Left cardiac atrium (tissue), 4 donors: ENCODE results near the gene ME1. TPM values are rescaled to one million over a fixed set of nuclear protein-coding genes. Genes with fewer than 3 reads are reported as not detected.

Experiments used
- ATAC-seq, 2 donors: fragments of 200-7000 bp; cut with Tn5 transposase; one replicate each; pipeline ENCODE4 v1.9.1; 2020; ENCODE audit warnings: mild to moderate bottlenecking in 2 of 2, moderate library complexity in 2 of 2
- DNase-seq: peaks from one replicate; pipeline ENCODE4 v3.0.0-alpha.2; 2020
- intact Hi-C, 2 donors: fragments of 100-400 bp; cut with DNase I; formaldehyde crosslinking; loops; one replicate each; pipeline versions ENCODE4 v1.14.1 to v1.15.1; 2022 to 2023
- total RNA-seq, 2 donors: library from RNA; stranded (reverse); fragmentation: NEBNext Ultra II Directional; extraction: Animal tissue kit (Norgen Biotek cat#: 25700); gene quantifications; one replicate each; pipeline ENCODE4 v1.2.1, GENCODE V29; 2021
- donor health status: DM: no; HTN: yes; CAD: no.
- donor health status: DM: no; HTN: yes; CAD: no; lungs with severe emphysema.
- donor health status: DM: yes; HTN: yes; CAD: no.
- donor health status: Dilated cardiomyopathy.

Gene ME1
- total RNA-seq, 2 donors from 2014 or later, result 23.4 to 34.8 TPM

DNA sequence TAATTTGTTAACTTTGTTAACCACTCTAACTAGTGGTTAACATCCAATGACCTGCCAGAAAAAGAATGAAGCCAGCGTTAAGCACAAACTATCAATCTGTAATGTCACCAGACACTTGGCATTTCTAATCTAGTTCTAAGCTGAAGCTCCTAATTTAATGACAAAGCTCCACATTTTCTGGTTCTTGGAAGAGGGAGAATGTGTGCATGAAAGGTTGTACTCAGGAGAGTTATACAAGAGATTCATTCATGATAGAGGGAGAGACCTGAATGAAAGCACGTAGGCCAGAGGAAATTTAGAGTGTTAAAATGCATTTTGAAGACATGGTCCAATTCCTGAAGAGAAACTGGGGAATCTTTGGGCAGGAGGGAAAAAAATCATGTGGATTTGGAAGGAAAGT lies 8.3 kb upstream of the ME1 start:
- intact Hi-C loops, result no loop called here
- ATAC-seq (no peak), DNase-seq (no peak)

DNA sequence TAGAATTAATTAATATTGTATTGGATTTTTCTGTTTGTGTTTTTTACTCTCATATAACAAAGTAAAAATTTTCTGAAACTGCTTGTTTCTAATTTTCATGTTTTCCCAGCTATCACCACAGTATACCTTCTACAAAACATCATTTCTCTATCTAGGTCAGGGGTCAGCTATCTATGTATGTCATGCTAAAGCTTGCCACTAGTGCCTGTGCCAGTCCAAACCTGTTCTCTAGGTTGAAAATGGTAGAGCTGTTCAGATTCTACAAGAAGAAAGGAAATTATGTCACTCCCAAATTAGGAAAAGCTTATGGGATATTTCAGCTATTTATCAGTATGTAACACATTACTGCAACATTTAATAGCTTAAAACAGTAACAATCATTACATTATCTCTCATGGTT lies 5.8 kb upstream of the ME1 start:
- intact Hi-C loops, result no loop called here
- DNase-seq, result no peak

DNA sequence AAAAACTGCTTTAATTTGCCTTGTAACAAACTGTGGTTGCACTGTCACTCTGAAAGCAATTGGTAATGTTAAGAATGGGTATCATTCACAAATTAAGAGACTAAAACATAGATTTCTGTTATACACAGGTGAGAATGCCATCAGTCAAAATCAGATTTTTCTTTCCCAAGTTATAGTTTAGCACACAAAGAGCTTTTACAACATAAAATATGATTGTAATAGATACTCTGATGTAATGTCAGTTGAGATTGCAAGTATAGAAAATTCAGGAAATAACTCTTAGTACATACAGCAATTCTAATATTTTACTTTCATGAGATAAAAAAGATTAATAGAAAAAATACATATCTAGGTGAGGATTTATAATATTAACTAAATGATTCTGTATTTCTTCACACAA lies 2.3 kb upstream of the ME1 start:
- intact Hi-C loops, result no loop called here
- DNase-seq (no peak), ATAC-seq (no peak)

More for the DNA sequence above, 5.8 kb upstream of the ME1 start:
- ATAC-seq, result no peak

DNA sequence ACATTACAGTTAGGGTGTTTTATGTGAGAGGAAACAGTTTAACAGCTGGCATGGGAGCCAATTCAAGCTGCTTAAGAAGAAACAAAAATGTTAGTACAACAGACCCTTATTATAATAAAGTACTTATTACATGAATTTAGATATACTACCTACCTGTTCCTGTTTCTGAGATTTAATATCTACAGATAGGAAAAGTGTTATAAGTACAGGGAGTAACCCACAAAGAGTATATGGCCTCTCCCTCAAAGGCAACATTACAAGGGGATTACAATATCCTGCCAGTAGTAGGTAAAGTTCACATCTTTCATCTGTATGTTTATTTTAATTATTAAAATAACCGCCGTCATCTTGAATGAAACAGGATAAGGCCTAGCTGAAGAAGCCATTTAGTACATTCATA lies 1.8 kb upstream of the ME1 start:
- DNase-seq, result no peak
- no peak for ATAC-seq
- intact Hi-C loops, result no loop called here

DNA sequence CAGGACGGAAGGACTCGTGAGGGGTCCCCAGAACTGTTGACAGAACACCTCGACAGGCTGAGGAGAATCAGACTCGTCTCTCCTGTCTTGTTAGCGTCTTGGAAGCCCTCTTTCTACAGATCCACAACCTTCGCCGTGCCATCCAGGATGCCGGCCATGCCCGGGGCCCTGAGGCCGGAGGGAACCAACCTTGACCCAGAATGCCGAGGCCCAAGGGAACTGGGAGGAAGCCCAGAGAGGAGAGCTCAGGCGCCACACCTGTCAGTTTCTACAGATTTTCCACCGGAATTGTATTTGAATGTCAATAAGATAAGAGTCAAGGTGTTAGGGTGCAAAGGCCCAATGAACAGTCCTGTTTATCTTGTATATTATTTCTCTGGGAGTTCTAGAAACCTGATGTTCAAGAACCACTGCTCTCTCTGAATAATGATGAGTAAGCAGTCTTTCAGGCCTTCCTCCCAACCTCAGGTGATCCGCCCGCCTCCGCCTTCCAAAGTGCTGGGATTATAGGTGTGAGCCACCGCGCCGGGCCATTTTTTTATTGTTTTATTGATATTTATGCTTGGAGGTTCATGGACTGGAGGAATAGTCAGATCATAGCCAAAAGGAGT lies 799 bp upstream of the ME1 start:
- intact Hi-C loops, result no loop called here
- ATAC-seq (peak in 1 of 2 donors; percentile 3), DNase-seq (no peak)

DNA sequence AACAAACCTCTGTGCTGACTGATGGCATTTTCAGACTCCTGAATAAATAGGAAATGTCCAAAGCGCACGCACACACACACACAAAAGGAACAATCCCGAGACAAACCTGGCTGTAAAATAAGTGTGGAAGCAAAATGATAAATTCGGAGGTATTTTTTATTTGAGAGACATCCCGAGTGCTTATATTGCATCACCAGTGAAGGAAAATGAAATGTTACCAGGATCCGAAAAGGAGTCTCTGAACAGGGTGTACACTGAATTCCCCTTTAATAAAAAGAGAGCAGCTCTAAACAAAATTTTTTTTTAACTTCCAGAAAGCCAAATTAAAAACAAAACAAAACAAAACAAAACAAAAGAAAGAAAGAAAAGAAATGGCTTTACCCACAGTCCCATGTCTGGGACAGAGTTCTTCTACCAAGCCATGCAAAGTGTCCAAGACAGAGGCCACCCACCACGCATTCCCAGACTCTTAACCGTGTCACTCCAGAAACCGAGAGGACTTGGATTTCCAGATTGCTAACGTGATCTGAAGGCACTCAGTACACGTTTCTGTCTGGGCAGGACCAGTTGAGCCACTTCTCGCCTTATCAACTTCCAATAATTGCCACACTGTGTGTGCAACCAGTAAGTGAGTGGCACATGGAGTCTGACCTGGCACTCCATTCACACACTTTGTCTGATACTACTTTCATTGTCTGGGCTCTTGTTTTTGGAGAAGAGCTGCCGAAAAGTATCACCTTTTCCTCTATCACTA lies 817 bp downstream of the ME1 start:
- DNase-seq (no peak), ATAC-seq (peak; percentile 42 to 43)
- intact Hi-C loops, result no loop called here

DNA sequence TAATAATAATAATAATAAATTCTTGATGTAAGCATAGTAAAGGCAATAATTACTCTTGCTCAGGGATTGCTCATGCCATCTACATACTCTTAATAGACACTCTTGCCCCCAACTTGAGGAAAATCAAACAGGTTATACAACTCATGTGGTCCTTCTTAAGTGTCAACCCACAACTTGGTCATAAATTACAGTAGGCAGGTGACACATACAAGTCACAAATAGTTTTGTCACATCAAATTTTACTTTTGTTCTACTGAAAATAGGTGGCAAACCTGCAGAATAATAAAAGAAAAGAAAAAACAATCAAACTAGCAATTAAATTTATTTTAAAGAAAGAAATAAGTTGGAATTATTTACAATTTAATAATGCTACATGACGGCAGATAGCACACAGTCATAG lies 1.6 kb downstream of the ME1 start:
- no peak for ATAC-seq
- DNase-seq, result no peak
- intact Hi-C loops, result no loop called here

DNA sequence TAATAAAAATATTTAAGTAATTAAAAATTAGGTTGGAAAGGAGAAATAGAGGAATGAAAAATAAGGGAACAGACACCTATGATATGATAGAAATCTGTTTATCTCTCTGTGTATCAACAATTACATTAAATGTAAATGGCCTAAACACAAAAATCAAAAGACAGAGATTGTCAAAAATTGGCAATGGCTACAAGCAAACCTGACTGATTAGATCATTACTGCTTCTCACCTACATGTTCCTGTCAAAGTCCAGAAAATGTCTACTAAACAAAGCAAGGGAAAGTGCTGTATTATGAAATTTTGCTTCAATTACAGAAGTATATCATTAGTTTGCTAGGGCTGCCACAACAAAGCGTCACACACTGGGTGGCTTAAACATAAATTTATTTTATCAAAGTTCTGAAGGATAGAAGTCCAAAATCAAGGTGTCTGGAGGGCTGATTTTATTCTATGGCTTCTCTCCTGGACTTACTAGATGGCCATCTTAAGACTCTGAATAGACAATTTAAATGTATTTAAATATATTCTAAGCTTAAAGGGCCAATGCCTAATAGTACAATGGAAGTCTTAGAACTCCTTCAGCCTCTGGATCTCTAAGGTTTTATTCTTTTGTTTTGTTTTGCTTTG lies 6.3 kb downstream of the ME1 start:
- DNase-seq (no peak), ATAC-seq (no peak)
- intact Hi-C loops, result no loop called here

DNA sequence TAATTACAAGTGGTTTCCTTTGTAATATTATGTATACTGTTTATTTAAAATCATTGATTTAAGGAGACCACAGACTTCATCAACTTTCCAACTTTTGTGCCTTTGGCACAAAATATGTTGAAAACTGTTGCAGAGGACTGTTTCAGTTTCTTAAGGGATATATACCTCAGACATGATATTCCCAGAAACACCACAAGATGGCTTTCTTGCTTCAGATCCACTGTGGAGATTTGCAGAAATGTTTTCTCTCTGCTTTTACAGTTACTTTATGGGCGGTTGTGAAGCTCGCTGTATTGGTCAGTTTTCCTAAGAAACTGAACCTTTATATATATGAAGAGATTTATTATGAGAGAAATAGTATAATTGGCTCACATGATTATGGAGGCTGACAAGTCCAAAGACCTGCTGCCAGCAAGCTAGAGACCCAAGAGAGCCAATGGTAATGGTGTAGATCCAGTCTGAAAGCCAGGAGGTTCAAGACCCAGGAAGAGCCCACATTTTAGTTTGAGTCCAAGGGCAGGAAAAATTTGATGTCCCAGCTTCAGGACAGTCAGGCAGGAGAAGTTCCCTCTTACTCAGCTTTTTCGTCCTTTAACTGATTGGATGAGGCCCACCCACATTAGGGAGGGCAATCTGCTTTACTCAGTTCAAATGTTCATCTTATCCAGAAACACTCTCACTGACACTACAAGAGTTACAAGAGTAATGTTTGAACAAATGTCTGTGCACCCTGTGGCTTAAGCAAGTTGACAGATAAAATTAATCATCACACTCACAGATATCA lies 12.8 kb downstream of the ME1 start:
- intact Hi-C loops, result loop anchor here (2.0 to 5.0 kb wide), 2 partner anchors 95 to 99 kb away; partner anchors contain the start of gene PRSS35 (in 1 of the 2)
- ATAC-seq, result peak; percentile 66 to 68
- DNase-seq, result no peak

DNA sequence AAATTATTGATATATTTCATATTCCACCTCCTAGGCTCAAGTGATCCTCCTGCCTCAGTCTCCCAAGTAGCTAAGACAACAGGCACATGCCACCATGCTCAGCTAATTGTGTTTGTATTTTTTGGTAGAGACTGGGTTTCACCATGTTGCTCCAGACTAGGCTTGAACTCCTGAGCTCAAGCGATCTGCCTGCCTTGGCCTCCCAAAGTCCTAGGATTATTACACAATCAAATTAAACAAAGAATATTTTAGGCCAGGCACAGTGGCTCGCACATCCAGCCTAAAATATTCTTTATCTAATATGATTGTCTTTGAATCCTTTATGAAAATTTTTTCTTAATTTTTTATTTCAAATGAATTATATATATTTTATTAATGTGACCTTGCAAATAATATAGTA lies 17.8 kb downstream of the ME1 start:
- intact Hi-C loops, result no loop called here
- ATAC-seq (no peak), DNase-seq (no peak)

DNA sequence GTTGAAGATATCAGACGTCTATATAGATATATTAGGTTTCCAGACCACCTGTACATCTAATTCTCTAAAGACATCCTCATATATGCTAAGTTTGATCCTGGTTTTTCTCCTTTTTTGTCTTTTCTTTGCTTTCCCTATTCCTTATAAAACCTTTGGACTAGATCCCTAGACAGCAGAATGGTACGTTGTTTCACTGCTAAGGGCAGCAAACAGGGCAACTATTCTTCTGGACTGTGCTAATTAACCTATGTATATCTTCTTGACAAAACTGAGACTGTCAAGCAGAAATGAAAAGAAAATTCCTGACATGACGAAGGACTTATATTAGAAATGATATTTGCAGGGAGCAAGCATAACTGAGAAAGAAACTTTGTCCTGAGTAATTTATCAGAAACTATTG lies 19.1 kb downstream of the ME1 start:
- ATAC-seq, result no peak
- no peak for DNase-seq
- intact Hi-C loops, result no loop called here

DNA sequence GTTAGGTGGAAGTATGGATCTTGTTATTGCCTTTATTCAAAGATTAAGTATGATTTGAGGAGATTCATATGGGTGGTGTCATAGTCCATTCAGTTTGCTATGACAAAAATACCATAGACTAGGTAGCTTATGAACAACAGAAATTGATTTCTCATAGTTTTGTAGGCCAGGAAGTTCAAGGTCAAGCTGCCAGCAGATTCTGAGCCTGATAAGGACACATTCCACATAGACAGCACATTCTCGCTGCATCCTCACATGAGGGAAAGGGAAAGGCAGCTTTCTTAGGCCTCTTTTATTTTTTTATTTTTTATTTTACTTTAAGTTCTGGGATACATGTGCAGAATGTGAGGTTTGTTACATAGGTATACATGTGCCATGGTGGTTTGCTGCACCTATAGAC lies 27.7 kb downstream of the ME1 start:
- intact Hi-C loops, result loop anchor here in 1 of 2 donors (10.0 kb wide), 1 partner anchor 168 kb away; no protein-coding TSS in a partner anchor
- DNase-seq (no peak), ATAC-seq (no peak)

DNA sequence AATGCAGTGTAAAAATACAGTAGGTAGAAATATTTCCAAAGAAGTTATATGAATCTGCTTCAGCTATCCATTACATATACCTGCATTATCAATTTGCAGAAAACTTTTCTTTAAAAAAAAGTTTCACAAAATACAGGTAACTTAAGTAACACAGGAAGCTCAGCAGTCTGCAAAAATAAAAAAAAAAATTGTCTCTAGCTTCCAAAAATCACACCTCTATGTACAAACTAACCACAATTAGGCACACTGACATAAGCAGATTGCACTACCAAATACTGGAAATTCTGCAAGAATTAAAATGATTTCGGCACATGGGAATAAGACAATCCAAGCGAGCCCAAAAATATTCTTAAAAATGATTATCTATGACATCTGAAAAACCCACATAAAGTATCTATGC lies 41.2 kb downstream of the ME1 start:
- intact Hi-C loops, result no loop called here
- DNase-seq (no peak), ATAC-seq (no peak)

DNA sequence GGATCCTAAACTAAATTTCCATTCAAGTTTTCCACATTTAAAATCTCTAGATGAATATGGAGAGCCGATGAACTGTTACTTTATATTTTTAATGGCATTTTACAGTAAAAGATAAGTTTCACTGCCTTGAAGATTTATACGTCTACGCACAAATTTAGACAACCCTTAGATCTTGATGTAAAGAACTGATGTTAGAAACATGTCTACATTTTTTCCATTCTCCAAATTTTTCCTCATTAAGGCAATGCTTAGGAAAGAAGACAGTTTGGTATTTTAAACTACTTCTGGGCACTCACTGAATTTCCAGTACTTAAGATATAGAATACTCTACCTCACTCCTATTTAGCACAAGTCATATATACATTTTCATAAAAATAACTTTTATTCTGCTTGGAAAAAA lies 45.4 kb downstream of the ME1 start:
- ATAC-seq, result no peak
- no peak for DNase-seq
- intact Hi-C loops, result no loop called here

DNA sequence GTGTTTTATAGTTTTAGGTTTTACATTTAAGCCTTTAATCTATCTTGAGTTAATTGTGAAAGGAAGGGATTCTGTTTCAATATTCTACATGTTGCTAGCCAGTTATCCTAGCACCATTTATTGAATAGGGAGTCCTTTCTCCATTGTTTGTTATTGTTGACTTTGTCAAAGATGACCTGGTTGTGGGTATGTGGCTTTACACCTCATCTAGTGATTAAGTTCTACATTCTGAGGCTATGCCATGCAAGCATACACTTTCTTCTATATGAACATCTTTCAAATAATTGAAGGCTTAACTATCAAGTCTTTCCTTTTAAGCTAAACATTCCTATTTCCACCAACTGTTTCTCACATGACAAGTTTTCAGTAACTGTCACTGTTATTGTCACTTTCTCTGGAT lies 46.1 kb downstream of the ME1 start:
- ATAC-seq (no peak), DNase-seq (no peak)
- intact Hi-C loops, result no loop called here

DNA sequence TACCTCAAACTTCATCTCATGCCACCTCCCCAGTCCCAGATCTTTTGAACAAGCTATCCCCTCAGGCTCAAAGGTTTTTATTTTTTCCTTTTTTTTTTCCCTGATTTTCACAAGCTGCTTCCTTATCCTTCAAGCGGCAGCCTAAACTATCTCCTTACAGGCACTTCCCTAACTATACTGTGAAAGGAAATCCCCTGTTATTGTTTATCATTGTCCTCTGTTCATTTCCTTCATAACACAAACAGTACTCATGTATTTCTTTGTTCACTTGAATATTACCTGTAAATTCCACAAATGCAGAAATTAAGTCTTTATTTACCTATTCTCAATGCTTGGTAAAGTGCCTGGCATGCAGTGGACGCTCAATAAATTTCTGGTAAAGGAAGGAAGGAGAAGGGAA lies 48.9 kb downstream of the ME1 start:
- DNase-seq, result no peak
- intact Hi-C loops, result no loop called here
- no peak for ATAC-seq

DNA sequence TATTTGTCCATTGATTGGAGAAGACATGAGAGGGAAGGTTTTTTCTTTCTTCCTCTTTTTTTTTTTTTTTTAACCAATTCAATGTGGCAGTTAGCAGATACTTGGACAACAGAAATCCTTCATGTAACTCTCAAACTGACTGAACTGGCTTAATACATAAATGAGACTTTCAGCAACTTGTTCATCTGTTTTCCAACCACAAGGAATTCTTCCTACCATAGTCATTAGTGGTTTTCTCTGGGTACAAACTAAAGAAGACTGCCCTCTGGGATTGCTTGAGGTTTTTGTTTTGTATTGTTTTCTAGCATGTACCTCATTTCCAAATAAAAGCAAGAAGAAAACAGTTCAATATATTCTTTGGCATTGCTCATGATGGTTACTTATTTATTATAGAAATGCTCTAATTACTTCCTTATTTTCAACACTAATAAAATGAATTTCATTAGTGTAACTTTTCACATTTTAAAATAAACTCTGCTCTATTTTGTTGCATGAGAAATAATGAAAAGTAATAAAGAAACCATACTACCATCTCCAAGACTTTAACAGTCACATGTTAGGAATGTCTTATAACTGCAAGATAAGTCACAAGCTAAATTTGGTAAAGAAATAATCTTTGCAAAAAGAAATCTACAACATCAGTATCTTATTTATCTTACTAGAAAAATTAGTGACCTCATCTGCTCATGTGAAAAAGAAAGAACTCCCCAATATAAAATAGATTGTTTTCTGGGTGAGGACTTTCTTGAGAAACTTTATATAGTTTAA lies 52.0 kb downstream of the ME1 start:
- intact Hi-C loops, result no loop called here
- ATAC-seq (no peak), DNase-seq (no peak)

DNA sequence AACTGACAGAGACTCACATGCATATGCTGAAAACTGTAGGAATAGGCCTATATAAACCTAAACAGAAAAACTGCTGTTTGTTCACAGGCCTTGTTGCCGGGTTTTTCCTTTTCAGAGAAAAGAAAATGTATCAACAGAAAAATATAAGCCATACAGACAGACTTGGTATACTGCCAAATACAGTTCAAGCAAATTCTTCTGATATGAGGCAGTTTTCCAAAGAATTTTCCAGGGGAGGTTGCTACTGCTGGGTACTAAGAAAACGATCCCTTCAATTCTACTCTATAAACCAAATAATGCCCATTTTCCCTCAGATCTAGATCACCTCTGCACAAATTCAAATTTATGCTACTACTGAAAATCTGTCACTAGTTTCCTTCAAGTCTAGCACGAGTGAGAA lies 59.4 kb downstream of the ME1 start:
- ATAC-seq, result no peak
- intact Hi-C loops, result no loop called here
- no peak for DNase-seq

DNA sequence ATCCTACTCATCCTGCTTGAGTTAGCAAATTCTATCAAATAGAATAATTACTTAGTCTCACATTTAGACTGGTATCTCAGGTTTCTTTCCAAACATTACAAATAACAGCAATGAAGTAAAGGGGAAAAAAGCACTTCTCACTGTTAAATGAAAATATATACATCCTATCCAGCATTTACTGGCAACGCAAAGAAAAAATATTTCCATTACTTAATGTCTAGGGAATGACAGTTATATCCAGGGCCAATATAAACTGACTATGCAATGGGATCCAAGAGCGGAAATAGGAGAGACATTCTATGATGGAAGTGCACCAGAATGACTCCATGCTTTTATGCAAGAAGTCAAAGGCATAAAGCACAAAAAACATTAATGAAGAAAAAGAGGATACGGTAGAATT lies 60.3 kb downstream of the ME1 start:
- no peak for DNase-seq
- intact Hi-C loops, result no loop called here
- no peak for ATAC-seq
